ENCODE measurements around the gene SNX4. TPM values are rescaled to one million over a fixed set of nuclear protein-coding genes. Genes with fewer than 3 reads are reported as not detected.
"Not testable (repeated sequence)": the region's sequence is repeated elsewhere in the genome, so short reads cannot be mapped to it uniquely, and the experiment has no call there.

SNX4 gene
- total and polyA plus RNA-seq, 9 donors: 16.7 to 36.1 (median 31.8) TPM

GRCh38 chr3:125416235-125416634 lies 103.8 kb downstream of the SNX4 start:
- no peak overlapping the region for H3K4me3 ChIP-seq
- no peak for TF ChIP-seq CTCF (IDR thresholded peaks at IDR 0.05)
- no peak for TF ChIP-seq POLR2A (IDR thresholded peaks at IDR 0.05)
- no peak for TF ChIP-seq EP300 (IDR thresholded peaks at IDR 0.05)
- DNase-seq: no peak
- H3K36me3 ChIP-seq: no peaks in the 10 kb centered on the region
- H3K27me3 ChIP-seq: no peaks in the 10 kb centered on the region
- H3K27ac ChIP-seq: no peak overlapping the region
- H3K9me3 ChIP-seq: no peaks in the 10 kb centered on the region
- no peaks in the 10 kb centered on the region for H3K4me1 ChIP-seq (ENCODE audit: insufficient read depth)
- 66 to 73% (median 70%) methylated on average over 3 of the region's 3 CpGs for WGBS, 3 donors
- intact Hi-C loops (cut with DNase I): no loop called here

GRCh38 chr3:125414669-125415068 lies 105.3 kb downstream of the SNX4 start:
- DNase-seq: no peak
- no peaks in the 10 kb centered on the region for H3K9me3 ChIP-seq
- H3K4me3 ChIP-seq: no peak overlapping the region
- H3K4me1 ChIP-seq (ENCODE audit: insufficient read depth): no peaks in the 10 kb centered on the region
- H3K36me3 ChIP-seq: no peaks in the 10 kb centered on the region
- no peak overlapping the region for H3K27ac ChIP-seq
- 74 to 82% (median 77%) methylated on average over 8 of the region's 8 CpGs for WGBS, 3 donors
- intact Hi-C loops (cut with DNase I): no loop called here
- TF ChIP-seq CTCF (IDR thresholded peaks at IDR 0.05) (no peak), POLR2A (IDR thresholded peaks at IDR 0.05) (no peak)
- H3K27me3 ChIP-seq: no peaks in the 10 kb centered on the region

GRCh38 chr3:125410922-125411321 lies 109.1 kb downstream of the SNX4 start:
- no peaks in the 10 kb centered on the region for H3K9me3 ChIP-seq
- TF ChIP-seq CTCF (IDR thresholded peaks at IDR 0.05) (no peak), EP300 (IDR thresholded peaks at IDR 0.05) (no peak), POLR2A (IDR thresholded peaks at IDR 0.05) (no peak)
- H3K27ac ChIP-seq: no peak overlapping the region
- no peak overlapping the region for H3K4me3 ChIP-seq
- DNase-seq: no peak
- no peaks in the 10 kb centered on the region for H3K27me3 ChIP-seq
- intact Hi-C loops (cut with DNase I): no loop called here
- H3K36me3 ChIP-seq: no peaks in the 10 kb centered on the region
- 86 to 95% (median 92%) methylated on average over 6 of the region's 6 CpGs for WGBS, 3 donors
- H3K4me1 ChIP-seq (ENCODE audit: insufficient read depth): no peaks in the 10 kb centered on the region

- Histone ChIP-seq H3K4me1 (ENCODE audit: insufficient read depth) (no peaks in the 10 kb centered on the region), H3K36me3 (no peaks in the 10 kb centered on the region)
- no peak for TF ChIP-seq EP300 (IDR thresholded peaks at IDR 0.05)
Measured at GRCh38 chr3:125406070-125406469, 113.9 kb downstream of the SNX4 start.

GRCh38 chr3:125405515-125405914 lies 114.5 kb downstream of the SNX4 start:
- intact Hi-C loops (cut with DNase I); H3K27me3 ChIP-seq; H3K27ac ChIP-seq; H3K9me3 ChIP-seq; H3K4me3 ChIP-seq; H3K36me3 ChIP-seq; H3K4me1 ChIP-seq (ENCODE audit: insufficient read depth); DNase-seq: not testable (repeated sequence)
- WGBS, 3 donors: 93 to 94% (median 93%) methylated on average over 4 of the region's 4 CpGs

More at GRCh38 chr3:125406070-125406469, 113.9 kb downstream of the SNX4 start:
- WGBS, 3 donors: 64 to 70% (median 66%) methylated on average over 2 of the region's 2 CpGs
- Histone ChIP-seq H3K27ac (no peak overlapping the region), H3K4me3 (no peak overlapping the region), H3K9me3 (no peaks in the 10 kb centered on the region), H3K27me3 (no peaks in the 10 kb centered on the region)
- intact Hi-C loops (cut with DNase I): no loop called here
- no peak for DNase-seq

- intact Hi-C loops (cut with DNase I): no loop called here
- H3K27ac ChIP-seq: no peak overlapping the region
- WGBS, 3 donors: 92 to 95% (median 92%) methylated on average over 2 of the region's 2 CpGs
- H3K4me3 ChIP-seq: no peak overlapping the region
- DNase-seq: no peak
- no peak for TF ChIP-seq POLR2A (IDR thresholded peaks at IDR 0.05)
- no peak for TF ChIP-seq EP300 (IDR thresholded peaks at IDR 0.05)
- no peak for TF ChIP-seq CTCF (IDR thresholded peaks at IDR 0.05)
- no peaks in the 10 kb centered on the region for H3K36me3 ChIP-seq
- H3K27me3 ChIP-seq: no peaks in the 10 kb centered on the region
- no peaks in the 10 kb centered on the region for H3K4me1 ChIP-seq (ENCODE audit: insufficient read depth)
- no peaks in the 10 kb centered on the region for H3K9me3 ChIP-seq
Measured at GRCh38 chr3:125403789-125404188, 116.2 kb downstream of the SNX4 start.
